AG09309 (cell line): ENCODE measurements around the gene NINJ2.

Experiments used
- DNase-seq: peaks from one replicate; pipeline ENCODE4 v3.0.0-alpha.2; 2010; ENCODE audit warnings: low read depth
- H3K4me3 ChIP-seq: 2 replicates; pipeline ENCODE4 v1.5.1; 2011; ENCODE audit warnings: mild to moderate bottlenecking, low read depth, low read length, moderate library complexity; ENCODE audit not compliant: control insufficient read depth
- CTCF ChIP-seq: IDR thresholded peaks from 2 replicates; pipeline ENCODE4 v1.5.1; 2011; ENCODE audit warnings: mild to moderate bottlenecking, low read depth, low read length, inconsistent platforms; ENCODE audit not compliant: insufficient read depth, control insufficient read depth; ENCODE audit errors: missing control alignments

The NINJ2 gene

GRCh38 chr12:640773-641172 is 22.5 kb downstream of the NINJ2 start:
- DNase-seq, result no peak
- no peak overlapping the region for H3K4me3 ChIP-seq
- TF ChIP-seq CTCF, result no peak

GRCh38 chr12:639988-640387 is 23.3 kb downstream of the NINJ2 start:
- no peak overlapping the region for H3K4me3 ChIP-seq
- DNase-seq, result no peak
- no peak for TF ChIP-seq CTCF

- TF ChIP-seq CTCF, result no peak
- no peak for DNase-seq
- no peak overlapping the region for H3K4me3 ChIP-seq
Measured at GRCh38 chr12:639566-639965, 23.7 kb downstream of the NINJ2 start.

GRCh38 chr12:638953-639557 is 24.2 kb downstream of the NINJ2 start:
- no peak for DNase-seq

GRCh38 chr12:636632-637031 is 26.6 kb downstream of the NINJ2 start:
- no peak for DNase-seq
- no peak for TF ChIP-seq CTCF
- H3K4me3 ChIP-seq, result no peak overlapping the region

More at GRCh38 chr12:638953-639557, 24.2 kb downstream of the NINJ2 start:
- no peak for TF ChIP-seq CTCF
- H3K4me3 ChIP-seq, result no peak overlapping the region

GRCh38 chr12:633731-634130 is 29.5 kb downstream of the NINJ2 start:
- no peak overlapping the region for H3K4me3 ChIP-seq
- no peak for TF ChIP-seq CTCF
- DNase-seq, result no peak
